GM12892 (cell line): ENCODE data around the gene TAMALIN.

Source experiments
- DNase-seq: peaks from one replicate; pipeline ENCODE4 v3.0.0; 2011; ENCODE audit not compliant: insufficient read length
- FAIRE-seq: peaks from 2 replicates; lab custom pipeline; 2011; peaks lifted over from hg19 to GRCh38; lab: Jason Lieb, UNC
- POLR2A ChIP-seq: IDR thresholded peaks from 2 replicates; pipeline ENCODE4 v1.6.1; 2011; ENCODE audit warnings: low read depth, low read length, control low read depth
- POLR2AphosphoS5 ChIP-seq: IDR thresholded peaks from 2 replicates; pipeline ENCODE4 v1.6.1; 2011; ENCODE audit warnings: low read depth, low read length, control low read depth
- TAF1 ChIP-seq: IDR thresholded peaks from 2 replicates; pipeline ENCODE4 v1.6.1; 2011; ENCODE audit warnings: low read depth, mild to moderate bottlenecking, control low read depth, low read length, borderline replicate concordance

TAMALIN gene

GRCh38 chr12:52029685-52030084, 22.9 kb downstream of the TAMALIN start:
- DNase-seq (no peak), FAIRE-seq (no peak)
- TF ChIP-seq TAF1 (no peak), POLR2A (no peak), POLR2AphosphoS5 (no peak)

GRCh38 chr12:52032446-52032803, 25.7 kb downstream of the TAMALIN start:
- no peak for FAIRE-seq

DNA sequence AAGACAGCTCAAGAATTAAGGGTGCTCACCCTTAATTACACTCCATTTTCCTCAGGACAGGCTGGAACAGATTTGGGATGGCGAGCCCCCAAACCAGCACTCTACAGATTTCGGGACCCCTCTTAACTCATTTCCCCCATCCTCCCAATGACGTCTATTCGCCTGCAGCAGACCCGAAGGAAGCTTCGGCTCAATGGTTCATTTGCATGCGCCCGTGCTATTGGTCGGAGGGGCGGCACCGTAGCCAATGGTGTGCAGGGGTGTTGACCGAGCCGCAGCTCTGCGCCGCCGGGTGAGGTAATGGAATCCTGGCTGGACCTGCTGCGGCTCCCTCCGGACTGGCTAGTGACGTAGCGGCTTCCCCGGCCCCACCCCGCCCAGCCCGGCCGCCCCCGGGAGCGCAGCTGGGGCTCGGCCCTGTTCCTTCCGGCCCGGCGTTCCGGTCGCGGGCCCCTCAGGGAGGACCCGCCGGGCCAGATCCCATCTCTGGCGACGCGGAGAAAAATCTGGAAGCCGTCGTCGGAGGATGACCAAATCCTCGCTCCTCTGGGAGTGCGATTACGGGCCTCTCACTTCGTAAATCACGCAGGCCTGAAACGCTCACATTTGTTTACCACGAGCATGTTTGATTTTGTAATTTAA, 26.2 kb downstream of the TAMALIN start:
- no peak for TF ChIP-seq TAF1
- no peak for TF ChIP-seq POLR2AphosphoS5
- 0 out of 2 replicates have a peak, but pooled peaks have one; percentile 26 for TF ChIP-seq POLR2A
- peak; percentile 94 for FAIRE-seq

More at GRCh38 chr12:52032446-52032803, 25.7 kb downstream of the TAMALIN start:
- no peak for TF ChIP-seq TAF1
- no peak for TF ChIP-seq POLR2A
- no peak for TF ChIP-seq POLR2AphosphoS5
- no peak for DNase-seq

GRCh38 chr12:52033446-52034140, 26.8 kb downstream of the TAMALIN start:
- no peak for FAIRE-seq
- DNase-seq: no peak
- TF ChIP-seq TAF1: no peak
- TF ChIP-seq POLR2A: no peak
- no peak for TF ChIP-seq POLR2AphosphoS5

More for the DNA sequence above, 26.2 kb downstream of the TAMALIN start:
- DNase-seq: peak; percentile 97

DNA sequence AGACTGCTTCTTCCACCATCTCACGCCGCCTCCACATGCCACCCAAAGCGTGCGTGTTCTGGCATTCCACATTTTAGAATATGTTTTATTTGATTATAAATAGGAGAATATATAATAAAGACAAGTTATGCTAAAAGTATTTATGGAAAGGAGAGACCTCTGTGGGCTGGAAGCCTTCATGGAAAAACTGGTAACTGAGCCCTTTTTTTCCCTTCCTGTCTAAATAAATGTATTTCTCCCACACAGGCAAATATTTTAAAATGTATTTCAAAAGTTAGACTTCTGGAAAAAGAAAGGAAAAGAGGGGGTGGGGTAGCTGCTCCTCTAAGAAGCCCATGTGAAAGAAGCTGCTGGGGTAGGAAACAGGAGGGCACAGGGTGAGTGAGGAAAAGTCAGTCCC, 28.4 kb downstream of the TAMALIN start:
- FAIRE-seq (no peak), DNase-seq (no peak)
- TF ChIP-seq TAF1 (no peak), POLR2A (no peak), POLR2AphosphoS5 (no peak)

DNA sequence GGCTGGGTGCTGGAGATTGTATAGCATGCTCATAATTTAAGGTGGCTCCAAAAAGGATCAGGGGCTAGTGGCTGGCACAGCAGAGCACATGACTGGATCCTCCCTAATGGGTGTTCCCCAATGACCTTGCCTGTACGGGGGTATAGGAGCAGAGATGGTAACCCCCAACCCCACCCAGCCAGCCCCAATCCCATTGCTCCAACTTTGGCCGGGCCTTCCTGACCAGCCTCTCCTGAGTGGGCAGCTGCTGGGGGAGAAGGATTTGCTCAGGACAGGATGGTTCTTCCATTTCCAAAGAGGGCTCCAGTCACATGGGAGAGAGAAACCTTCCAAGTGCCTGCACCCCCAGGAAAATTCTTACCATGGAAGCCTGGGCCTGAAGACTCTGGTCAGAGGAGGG, 29.2 kb downstream of the TAMALIN start:
- no peak for FAIRE-seq
- DNase-seq: no peak

GRCh38 chr12:52036587-52037171, 29.9 kb downstream of the TAMALIN start:
- DNase-seq (peak; percentile 54), FAIRE-seq (peak; percentile 58)
- TF ChIP-seq POLR2AphosphoS5: no peak
- no peak for TF ChIP-seq POLR2A
- TF ChIP-seq TAF1: no peak

More for the DNA sequence above, 29.2 kb downstream of the TAMALIN start:
- no peak for TF ChIP-seq TAF1
- no peak for TF ChIP-seq POLR2A

GRCh38 chr12:52037248-52037861, 30.6 kb downstream of the TAMALIN start:
- no peak for FAIRE-seq
- no peak for DNase-seq
- no peak for TF ChIP-seq TAF1
- TF ChIP-seq POLR2AphosphoS5: no peak
- TF ChIP-seq POLR2A: no peak

- FAIRE-seq: no peak
- DNase-seq: no peak
- no peak for TF ChIP-seq TAF1
- TF ChIP-seq POLR2A: no peak
- TF ChIP-seq POLR2AphosphoS5: no peak
Measured at GRCh38 chr12:52038447-52038846, 31.7 kb downstream of the TAMALIN start.

DNA sequence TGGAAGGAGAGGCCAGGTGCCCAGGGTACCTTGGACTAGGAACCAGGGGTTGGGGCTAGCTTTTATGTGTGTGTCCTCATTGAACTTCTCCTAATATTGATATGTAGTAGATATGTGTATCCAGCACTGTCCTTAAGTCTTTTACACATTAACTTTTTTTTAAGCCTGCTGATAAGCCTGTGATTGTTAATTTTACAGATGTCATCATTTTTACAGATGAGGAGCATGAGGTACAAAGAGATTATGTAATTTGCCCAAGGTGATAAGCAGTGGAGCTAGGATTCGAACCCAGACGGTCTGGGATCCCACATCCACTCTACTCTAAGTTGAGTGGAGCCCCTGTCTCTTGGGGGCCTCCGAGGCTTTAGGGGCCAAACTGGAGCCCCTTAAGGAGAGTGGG, 34.3 kb downstream of the TAMALIN start:
- no peak for FAIRE-seq
- TF ChIP-seq POLR2A (no peak), POLR2AphosphoS5 (no peak)
- DNase-seq: no peak

GRCh38 chr12:52041695-52042123, 35.0 kb downstream of the TAMALIN start:
- FAIRE-seq (no peak), DNase-seq (no peak)
- no peak for TF ChIP-seq POLR2AphosphoS5
- TF ChIP-seq POLR2A: no peak
- TF ChIP-seq TAF1: no peak

DNA sequence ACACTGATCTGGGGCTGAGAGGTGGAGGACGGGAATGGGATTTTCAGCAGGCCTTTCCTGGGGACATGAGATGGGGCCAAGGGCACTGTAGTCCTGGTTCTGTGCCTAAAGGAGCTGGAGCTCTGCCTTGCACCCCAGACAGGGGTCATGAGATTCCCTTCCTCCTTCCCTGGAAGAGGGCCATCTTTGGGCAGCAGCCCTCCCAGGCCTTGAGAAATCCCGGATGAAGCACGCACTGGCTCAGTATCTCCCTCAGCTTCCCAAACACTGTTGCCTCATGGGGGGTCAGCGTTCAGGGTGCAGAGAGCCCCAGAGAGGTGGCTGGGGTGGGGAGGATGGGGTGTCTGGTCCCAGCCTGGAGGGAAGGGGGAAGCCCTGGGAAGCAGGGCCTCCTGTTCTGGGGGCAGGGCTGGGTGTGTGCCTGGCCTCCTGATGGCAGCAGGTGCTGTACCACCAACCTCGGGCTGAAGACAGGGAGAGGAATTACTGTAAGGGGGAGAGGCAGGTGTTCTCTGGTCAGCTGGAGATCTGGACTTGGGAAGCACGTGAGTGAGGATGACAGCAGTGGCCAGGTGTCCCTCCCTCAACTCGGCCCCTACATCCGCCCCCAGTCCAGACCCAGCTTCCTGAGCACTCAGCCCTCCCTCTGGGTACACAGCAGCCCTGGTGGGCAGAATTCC, 36.1 kb downstream of the TAMALIN start:
- TF ChIP-seq TAF1 (no peak), POLR2A (no peak), POLR2AphosphoS5 (no peak)
- DNase-seq (no peak), FAIRE-seq (no peak)
